ENCODE data around the gene UCN2. TPM values are rescaled to one million over a fixed set of nuclear protein-coding genes. Genes with fewer than 3 reads are reported as not detected.

The UCN2 gene
- total and polyA plus RNA-seq, 2 of the 8 experiments (the other 6 are each of a cell fraction or from before 2014, with no cell fraction given), result 0.14 TPM; not detected in 1

DNA sequence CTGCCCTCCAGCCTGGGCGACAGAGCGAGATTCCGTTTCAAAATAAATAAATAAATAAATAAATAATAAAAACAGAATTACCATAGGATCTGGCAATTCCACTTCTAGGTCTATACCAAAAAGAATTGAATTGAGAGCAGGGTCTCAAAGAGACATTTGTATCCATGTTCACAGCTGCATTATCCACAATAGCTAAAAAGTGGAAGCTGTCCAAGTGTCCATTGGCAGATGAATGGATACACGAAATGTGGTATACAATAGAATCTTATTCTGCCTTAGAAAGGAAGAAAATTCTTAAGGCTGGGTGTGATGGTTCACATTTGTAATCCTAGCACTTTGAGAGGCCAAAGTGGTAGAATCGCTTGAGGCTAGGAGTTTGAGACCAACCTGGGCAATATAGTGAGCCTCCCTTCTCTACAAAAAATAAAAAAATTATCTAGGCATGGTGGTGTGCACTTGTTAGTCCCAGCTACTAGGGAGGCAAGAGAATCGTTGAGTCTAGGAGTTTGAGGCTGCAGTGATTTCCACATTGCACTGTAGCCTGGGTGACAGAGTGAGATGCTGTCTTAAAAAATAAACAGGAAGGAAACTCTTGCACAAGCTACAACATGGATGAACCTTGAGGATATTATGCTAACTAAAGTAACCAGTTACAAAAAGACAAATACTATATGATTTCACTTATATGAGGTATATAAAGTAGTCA lies 31.2 kb downstream of the UCN2 start:
- H2BK120ac ChIP-seq (replicated peaks; ENCODE audit: low read depth, low read length), result no peak overlapping the region
- no peak overlapping the region for H3K4me3 ChIP-seq (ENCODE audit: extremely low read depth in 1 of 4, insufficient read depth in 2 of 4, low read depth in 3 of 4, low read length in 4 of 4)
- H3K56ac ChIP-seq (replicated peaks; ENCODE audit: insufficient read length, low read depth, low read length), result no peak overlapping the region
- WGBS, 2 experiments (ENCODE audit: extremely low coverage in 1 of 2, insufficient coverage in 1 of 2, insufficient read length in 1 of 2, insufficient replicate concordance in 2 of 2, low coverage in 1 of 2, low lambda C conversion rate in 2 of 2, missing lambda C conversion rate in 1 of 2), result 92% methylated on average over 6 of the region's 6 CpGs; no CpG with 5 or more reads in 1 of the 2 experiments
- H3K79me1 ChIP-seq (ENCODE audit: low read depth, low read length), result no peaks in the 10 kb centered on the region
- no peak for FAIRE-seq
- H2BK5ac ChIP-seq (ENCODE audit: low read depth, low read length), result no peak overlapping the region
- peaks cover 0 to 4% of the 10 kb centered on the region in 2 experiments for H4K20me1 ChIP-seq (replicated peaks in 1 of 2; ENCODE audit: control insufficient read depth in 1 of 2, insufficient read depth in 2 of 2, low read length in 2 of 2)
- no peak overlapping the region for H2BK12ac ChIP-seq (ENCODE audit: low read depth, low read length)
- ChIA-PET CTCF (ENCODE audit: partially characterized antibody) (interaction anchor here (0.6 to 7.0 kb wide), 8 partner anchors 9 to 455 kb away, joined by 3 to 35 read pairs (median 3); no protein-coding TSS in a partner anchor), POLR2A (ENCODE audit: partially characterized antibody) (interaction anchor here (2.2 kb wide), 1 partner anchor 9 kb away, joined by 6 read pairs; no protein-coding TSS in a partner anchor)
- H3K27me3 ChIP-seq (replicated peaks in 1 of 4; ENCODE audit: control insufficient read depth in 3 of 4, extremely low read depth in 1 of 4, insufficient read depth in 3 of 4, low read length in 3 of 4), result no peaks in the 10 kb centered on the region
- H3K27ac ChIP-seq (ENCODE audit: low read depth, low read length), result no peak overlapping the region
- no peak overlapping the region for H2BK15ac ChIP-seq (ENCODE audit: low read length)
- H3K18ac ChIP-seq (ENCODE audit: extremely low read depth, low read length), result no peak overlapping the region
- no peaks in the 10 kb centered on the region for H3K9me3 ChIP-seq (ENCODE audit: insufficient read depth in 2 of 2, low read depth in 1 of 2, low read length in 1 of 2)
- no peak overlapping the region for H3K4ac ChIP-seq (replicated peaks; ENCODE audit: insufficient read length, low read depth, low read length)
- H3K36me3 ChIP-seq (ENCODE audit: control insufficient read depth in 2 of 4, insufficient read depth in 4 of 4, low read length in 3 of 4), result peaks cover 2 to 26% (median 18%) of the 10 kb centered on the region in 4 experiments; a peak in 7 of 8 replicates
- no peak overlapping the region for H3K4me2 ChIP-seq (ENCODE audit: insufficient read depth in 1 of 2, low read depth in 2 of 2, low read length in 2 of 2)
- H3K79me2 ChIP-seq (ENCODE audit: control insufficient read depth in 1 of 2, insufficient read depth in 2 of 2, low read length in 2 of 2), result no peaks in the 10 kb centered on the region
- no peak overlapping the region for H4K8ac ChIP-seq (ENCODE audit: extremely low read depth, insufficient read depth, low read length)
- no peaks in the 10 kb centered on the region for H3K4me1 ChIP-seq (replicated peaks in 1 of 4; ENCODE audit: control insufficient read depth in 3 of 4, insufficient read depth in 4 of 4, low read length in 3 of 4)
- DNase-seq (ENCODE audit: low read depth in 1 of 2, low spot score in 2 of 2), result no peak
- H2BK20ac ChIP-seq (ENCODE audit: low read length), result no peak overlapping the region
- no peak overlapping the region for H2AFZ ChIP-seq (ENCODE audit: low read length)
- no peak overlapping the region for H4K5ac ChIP-seq (ENCODE audit: insufficient read length, low read depth, low read length)
- no peak overlapping the region for H3K23ac ChIP-seq (ENCODE audit: insufficient read length)
- H3K23me2 ChIP-seq (ENCODE audit: low read depth, low read length), result no peaks in the 10 kb centered on the region; the same call in 1 of the 2 replicates
- no peak overlapping the region for H3K9ac ChIP-seq (replicated peaks in 1 of 4; ENCODE audit: extremely low read depth in 1 of 4, low read depth in 3 of 4, low read length in 3 of 4)
- no peak overlapping the region for H3K14ac ChIP-seq (ENCODE audit: insufficient read length)
- H4K91ac ChIP-seq (replicated peaks; ENCODE audit: insufficient read length, low read length), result no peak overlapping the region
- no peak overlapping the region for H2AK5ac ChIP-seq (ENCODE audit: low read depth, low read length)
- TF ChIP-seq YY1 (IDR thresholded peaks at IDR 0.05; ENCODE audit: low read depth, low read length) (no peak), RAD21 (IDR thresholded peaks at IDR 0.05 in 1 of 2, conservative IDR thresholded peaks at IDR 0.05 in 1 of 2; ENCODE audit: low read depth in 2 of 2, low read length in 2 of 2) (no peak), KDM4A (IDR thresholded peaks at IDR 0.05; ENCODE audit: low read depth, low read length, severe bottlenecking) (no peak), EP300 (IDR thresholded peaks at IDR 0.05; ENCODE audit: borderline replicate concordance in 1 of 2, low read depth in 2 of 2, low read length in 2 of 2) (no peak), MAFK (IDR thresholded peaks at IDR 0.05; ENCODE audit: low read depth, low read length) (no peak), SIN3A (conservative IDR thresholded peaks at IDR 0.05 in 1 of 2, IDR thresholded peaks at IDR 0.05 in 1 of 2; ENCODE audit: low read depth in 1 of 2, low read length in 2 of 2) (no peak)
- TF ChIP-seq, protein P1, sequence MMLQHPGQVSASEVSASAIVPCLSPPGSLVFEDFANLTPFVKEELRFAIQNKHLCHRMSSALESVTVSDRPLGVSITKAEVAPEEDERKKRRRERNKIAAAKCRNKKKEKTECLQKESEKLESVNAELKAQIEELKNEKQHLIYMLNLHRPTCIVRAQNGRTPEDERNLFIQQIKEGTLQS (IDR thresholded peaks at IDR 0.05; ENCODE audit: insufficient read depth, low read depth, low read length), result no peak
- TF ChIP-seq, protein P2, sequence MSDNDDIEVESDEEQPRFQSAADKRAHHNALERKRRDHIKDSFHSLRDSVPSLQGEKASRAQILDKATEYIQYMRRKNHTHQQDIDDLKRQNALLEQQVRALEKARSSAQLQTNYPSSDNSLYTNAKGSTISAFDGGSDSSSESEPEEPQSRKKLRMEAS (IDR thresholded peaks at IDR 0.05), result no peak

Data from H1 (cell line).